Karpas-422 (cell line): Measurements from ENCODE around the gene DSCAM. TPM values are rescaled to one million over a fixed set of nuclear protein-coding genes. Genes with fewer than 3 reads are reported as not detected.

Source experiments
- DNase-seq: peaks from one replicate; pipeline ENCODE4 v3.0.0-alpha.2; 2015
- H2AFZ ChIP-seq: fragments of 200-600 bp; sonication (generic); 2 replicates; pipeline ENCODE4 v1.6.1; 2014; ENCODE audit warnings: antibody characterized with exemption, low read length, mixed read lengths
- H3K27ac ChIP-seq: fragments of 200-600 bp; sonication (generic); 2 replicates; pipeline ENCODE4 v1.5.1; 2014; ENCODE audit warnings: mild to moderate bottlenecking, low read length, moderate library complexity
- H3K27me3 ChIP-seq: fragments of 200-600 bp; sonication (generic); 2 replicates; pipeline ENCODE4 v1.6.1; 2014; ENCODE audit warnings: low read length, mixed read lengths
- H3K36me3 ChIP-seq: fragments of 200-600 bp; sonication (generic); 2 replicates; pipeline ENCODE4 v1.6.1; 2014; ENCODE audit warnings: low read length, mixed read lengths; ENCODE audit not compliant: insufficient read depth
- H3K4me1 ChIP-seq: fragments of 200-600 bp; sonication (generic); 2 replicates; pipeline ENCODE4 v1.6.1; 2014; ENCODE audit warnings: mild to moderate bottlenecking, low read length, mixed read lengths
- H3K4me2 ChIP-seq: fragments of 200-600 bp; sonication (generic); 2 replicates; pipeline ENCODE4 v1.6.1; 2014; ENCODE audit warnings: low read length, low read depth, mild to moderate bottlenecking; ENCODE audit not compliant: poor library complexity, severe bottlenecking
- H3K4me3 ChIP-seq: fragments of 200-600 bp; sonication (generic); 2 replicates; pipeline ENCODE4 v1.5.1; 2014; ENCODE audit warnings: mild to moderate bottlenecking, antibody characterized with exemption, low read length, mixed read lengths
- H3K79me2 ChIP-seq: fragments of 200-600 bp; sonication (generic); 2 replicates; pipeline ENCODE4 v1.6.1; 2014; ENCODE audit warnings: mild to moderate bottlenecking, low read length, mixed read lengths
- H3K9ac ChIP-seq: fragments of 200-600 bp; sonication (generic); 2 replicates; pipeline ENCODE4 v1.6.0; 2014; ENCODE audit warnings: low read length
- H3K9me2 ChIP-seq: fragments of 200-600 bp; sonication (generic), shearing (Covaris generic); replicated peaks from 2 replicates; pipeline ENCODE4 v1.6.0; 2014; ENCODE audit warnings: mild to moderate bottlenecking, low read length, moderate library complexity; ENCODE audit not compliant: insufficient read depth
- H3K9me3 ChIP-seq: fragments of 300-700, 200-600 bp; sonication (generic); 2 replicates; pipeline ENCODE4 v1.6.1; 2014; ENCODE audit warnings: low read length, mixed read lengths
- H4K20me1 ChIP-seq: fragments of 200-600 bp; sonication (generic); 2 replicates; pipeline ENCODE4 v1.6.1; 2014; ENCODE audit warnings: mild to moderate bottlenecking, antibody characterized with exemption, low read length, low read depth; ENCODE audit not compliant: insufficient read depth
- total RNA-seq: library from RNA; depleted of rRNA; stranded (reverse); fragments of >200 nt; shearing (Covaris generic); gene quantifications from 2 replicates; pipeline ENCODE4 v1.2.3, GENCODE V29; 2014; ENCODE audit warnings: low replicate concordance

DSCAM gene
- total RNA-seq, 1 experiment from 2014 or later, result not detected

GRCh38 chr21:40054403-40054802 lies 792.6 kb downstream of the DSCAM start:
- DNase-seq, result no peak
- H3K4me2 ChIP-seq, result no peak overlapping the region
- H3K27ac ChIP-seq, result no peak overlapping the region
- H2AFZ ChIP-seq, result no peak overlapping the region
- no peak overlapping the region for H3K9ac ChIP-seq
- no peaks in the 10 kb centered on the region for H3K9me3 ChIP-seq
- no peaks in the 10 kb centered on the region for H3K27me3 ChIP-seq
- no peaks in the 10 kb centered on the region for H3K36me3 ChIP-seq
- no peaks in the 10 kb centered on the region for H3K9me2 ChIP-seq
- H3K79me2 ChIP-seq, result no peaks in the 10 kb centered on the region
- H4K20me1 ChIP-seq, result no peaks in the 10 kb centered on the region
- no peak overlapping the region for H3K4me3 ChIP-seq
- no peaks in the 10 kb centered on the region for H3K4me1 ChIP-seq

- H3K9me3 ChIP-seq, result no peaks in the 10 kb centered on the region
- no peak overlapping the region for H3K9ac ChIP-seq
- no peaks in the 10 kb centered on the region for H4K20me1 ChIP-seq
- H3K79me2 ChIP-seq, result no peaks in the 10 kb centered on the region
- DNase-seq, result no peak
- no peak overlapping the region for H3K4me2 ChIP-seq
- no peak overlapping the region for H3K27ac ChIP-seq
- H3K4me1 ChIP-seq, result no peaks in the 10 kb centered on the region
- no peak overlapping the region for H3K4me3 ChIP-seq
- no peaks in the 10 kb centered on the region for H3K9me2 ChIP-seq
- H3K27me3 ChIP-seq, result no peaks in the 10 kb centered on the region
- H3K36me3 ChIP-seq, result no peaks in the 10 kb centered on the region
- H2AFZ ChIP-seq, result no peak overlapping the region
Measured at GRCh38 chr21:40053007-40053406, 794.0 kb downstream of the DSCAM start.

GRCh38 chr21:40052276-40052675 lies 794.7 kb downstream of the DSCAM start:
- Histone ChIP-seq H3K4me1 (no peaks in the 10 kb centered on the region), H2AFZ (no peak overlapping the region), H3K27ac (no peak overlapping the region), H3K4me2 (no peak overlapping the region), H3K9me3 (no peaks in the 10 kb centered on the region), H3K9me2 (no peaks in the 10 kb centered on the region), H3K79me2 (no peaks in the 10 kb centered on the region), H3K9ac (no peak overlapping the region), H3K36me3 (no peaks in the 10 kb centered on the region), H3K27me3 (no peaks in the 10 kb centered on the region), H3K4me3 (no peak overlapping the region), H4K20me1 (no peaks in the 10 kb centered on the region)
- no peak for DNase-seq

- Histone ChIP-seq H3K79me2 (no peaks in the 10 kb centered on the region), H3K9ac (no peak overlapping the region), H3K4me2 (no peak overlapping the region), H3K36me3 (no peaks in the 10 kb centered on the region), H3K27me3 (no peaks in the 10 kb centered on the region), H3K27ac (no peak overlapping the region), H2AFZ (no peak overlapping the region), H3K4me3 (no peak overlapping the region), H3K9me2 (no peaks in the 10 kb centered on the region), H3K9me3 (no peaks in the 10 kb centered on the region), H4K20me1 (no peaks in the 10 kb centered on the region), H3K4me1 (no peaks in the 10 kb centered on the region)
- DNase-seq, result no peak
Measured at GRCh38 chr21:40051801-40052200, 795.2 kb downstream of the DSCAM start.

GRCh38 chr21:40049931-40050290 lies 797.0 kb downstream of the DSCAM start:
- Histone ChIP-seq H3K4me1 (no peaks in the 10 kb centered on the region), H3K27me3 (no peaks in the 10 kb centered on the region), H4K20me1 (no peaks in the 10 kb centered on the region), H3K4me3 (no peak overlapping the region), H3K4me2 (no peak overlapping the region), H3K27ac (no peak overlapping the region), H2AFZ (no peak overlapping the region), H3K79me2 (no peaks in the 10 kb centered on the region), H3K9ac (no peak overlapping the region), H3K9me2 (no peaks in the 10 kb centered on the region; the same call in 1 of the 2 replicates), H3K9me3 (no peaks in the 10 kb centered on the region), H3K36me3 (no peaks in the 10 kb centered on the region)
- no peak for DNase-seq

- Histone ChIP-seq H3K9me3 (no peaks in the 10 kb centered on the region), H3K27me3 (no peaks in the 10 kb centered on the region), H3K9ac (no peak overlapping the region), H3K4me1 (no peaks in the 10 kb centered on the region), H3K36me3 (no peaks in the 10 kb centered on the region), H2AFZ (no peak overlapping the region), H3K4me3 (no peak overlapping the region), H4K20me1 (no peaks in the 10 kb centered on the region), H3K4me2 (no peak overlapping the region), H3K27ac (no peak overlapping the region), H3K9me2 (no peaks in the 10 kb centered on the region; the same call in 1 of the 2 replicates), H3K79me2 (no peaks in the 10 kb centered on the region)
- no peak for DNase-seq
Measured at GRCh38 chr21:40049031-40049930, 797.7 kb downstream of the DSCAM start.

- Histone ChIP-seq H3K9me3 (no peaks in the 10 kb centered on the region), H3K9me2 (no peaks in the 10 kb centered on the region; the same call in 1 of the 2 replicates), H3K4me3 (no peak overlapping the region)
Measured at GRCh38 chr21:40047993-40048730, 798.8 kb downstream of the DSCAM start.

GRCh38 chr21:40047211-40047610 lies 799.7 kb downstream of the DSCAM start:
- no peak overlapping the region for H3K4me3 ChIP-seq

More at GRCh38 chr21:40047993-40048730, 798.8 kb downstream of the DSCAM start:
- H3K27me3 ChIP-seq, result no peaks in the 10 kb centered on the region
- H3K4me1 ChIP-seq, result no peaks in the 10 kb centered on the region
- H4K20me1 ChIP-seq, result no peaks in the 10 kb centered on the region
- H3K9ac ChIP-seq, result no peak overlapping the region
- no peak overlapping the region for H3K4me2 ChIP-seq
- H2AFZ ChIP-seq, result no peak overlapping the region
- H3K79me2 ChIP-seq, result no peaks in the 10 kb centered on the region
- no peaks in the 10 kb centered on the region for H3K36me3 ChIP-seq
- H3K27ac ChIP-seq, result no peak overlapping the region
- DNase-seq, result no peak

More at GRCh38 chr21:40047211-40047610, 799.7 kb downstream of the DSCAM start:
- no peaks in the 10 kb centered on the region; the same call in 1 of the 2 replicates for H3K9me2 ChIP-seq
- H2AFZ ChIP-seq, result no peak overlapping the region
- no peaks in the 10 kb centered on the region for H3K4me1 ChIP-seq
- no peak overlapping the region for H3K9ac ChIP-seq
- no peak overlapping the region for H3K27ac ChIP-seq
- H3K79me2 ChIP-seq, result no peaks in the 10 kb centered on the region
- H3K27me3 ChIP-seq, result no peaks in the 10 kb centered on the region
- no peaks in the 10 kb centered on the region for H3K9me3 ChIP-seq
- H3K4me2 ChIP-seq, result no peak overlapping the region
- no peaks in the 10 kb centered on the region for H3K36me3 ChIP-seq
- no peak for DNase-seq
- no peaks in the 10 kb centered on the region for H4K20me1 ChIP-seq
